CD4-positive, alpha-beta T cell treated with Interferon gamma for 1 hour (primary cell): Measurements from ENCODE around the gene LAMA1.

Source experiments
- DNase-seq: peaks from one replicate; pipeline ENCODE4 v3.0.0-alpha.2; 2020

LAMA1 gene

DNA sequence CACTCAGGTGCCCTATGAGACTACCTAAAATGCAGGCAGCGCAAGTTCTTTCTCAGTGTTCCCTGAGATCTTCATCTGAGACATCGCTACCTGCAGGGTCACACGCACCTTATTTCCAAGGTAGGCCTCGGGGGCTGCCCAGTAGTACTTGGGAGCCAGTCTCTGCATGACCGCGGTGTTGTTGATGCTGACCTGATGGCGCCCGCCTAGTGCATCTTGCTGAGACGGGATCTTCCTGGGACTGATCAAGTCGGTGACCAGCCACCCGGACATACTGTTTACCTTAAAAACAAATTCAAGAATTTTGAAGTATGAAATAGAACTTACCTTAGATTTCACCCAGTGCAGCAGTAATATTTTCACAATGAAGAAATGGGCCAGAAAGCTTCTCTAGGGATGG lies 80.1 kb downstream of the LAMA1 start:
- DNase-seq = no peak

DNA sequence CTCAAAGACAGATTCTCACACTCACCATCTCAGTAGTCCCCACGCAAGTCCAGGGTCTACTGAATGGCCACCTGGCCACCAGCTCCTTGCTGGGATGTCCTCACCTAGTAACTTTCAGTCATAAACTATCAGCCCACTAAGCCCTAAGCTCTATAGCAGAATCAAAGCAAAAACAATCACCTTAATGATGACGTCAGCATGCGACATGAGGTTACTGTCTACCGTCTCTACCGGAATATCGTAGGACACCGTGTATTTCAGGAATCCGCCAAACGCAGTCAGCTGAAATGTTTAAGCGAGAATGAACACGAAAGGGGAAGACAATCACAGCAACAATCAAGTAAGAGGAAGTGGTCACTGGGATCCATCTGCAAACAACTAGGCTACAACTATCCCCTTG lies 81.8 kb downstream of the LAMA1 start:
- DNase-seq = no peak

DNA sequence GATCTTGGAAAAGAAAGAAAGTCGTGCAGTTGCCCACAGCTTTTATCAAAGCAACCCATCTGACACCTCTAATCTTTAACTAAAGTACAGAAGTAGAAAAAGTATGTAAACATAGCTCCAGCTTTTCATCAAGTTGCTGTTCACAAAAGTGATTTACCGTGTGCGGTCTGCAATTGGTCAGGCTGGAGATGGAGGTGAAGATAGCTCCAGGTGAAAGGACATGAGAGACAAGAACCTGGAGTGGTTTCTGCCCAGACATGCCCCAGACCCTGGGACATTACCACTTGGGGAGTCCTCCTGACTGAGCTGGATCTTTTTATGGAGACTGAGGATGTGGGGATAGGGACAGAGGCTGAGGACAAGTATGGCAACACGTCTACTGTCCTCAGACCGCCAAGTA lies 82.7 kb downstream of the LAMA1 start:
- DNase-seq = no peak

DNA sequence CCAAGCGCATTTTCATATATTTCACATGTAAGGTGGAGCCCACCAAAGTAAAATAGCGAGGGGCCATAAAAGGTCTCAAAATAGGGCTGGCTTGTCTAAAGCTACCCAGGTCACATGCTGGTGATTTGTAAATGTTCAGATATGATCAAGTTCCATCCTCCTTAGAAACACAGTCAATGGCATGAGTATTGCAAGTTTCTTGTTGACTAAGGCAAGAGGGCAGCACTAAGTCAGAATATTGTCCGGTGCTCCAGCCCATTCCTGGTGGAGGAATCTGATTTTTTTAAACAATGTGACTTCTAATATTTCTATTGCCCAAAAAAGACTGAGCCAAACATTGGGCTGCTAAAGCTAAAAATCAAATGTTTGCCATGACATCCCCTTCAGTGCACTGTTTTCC lies 85.1 kb downstream of the LAMA1 start:
- DNase-seq = no peak

DNA sequence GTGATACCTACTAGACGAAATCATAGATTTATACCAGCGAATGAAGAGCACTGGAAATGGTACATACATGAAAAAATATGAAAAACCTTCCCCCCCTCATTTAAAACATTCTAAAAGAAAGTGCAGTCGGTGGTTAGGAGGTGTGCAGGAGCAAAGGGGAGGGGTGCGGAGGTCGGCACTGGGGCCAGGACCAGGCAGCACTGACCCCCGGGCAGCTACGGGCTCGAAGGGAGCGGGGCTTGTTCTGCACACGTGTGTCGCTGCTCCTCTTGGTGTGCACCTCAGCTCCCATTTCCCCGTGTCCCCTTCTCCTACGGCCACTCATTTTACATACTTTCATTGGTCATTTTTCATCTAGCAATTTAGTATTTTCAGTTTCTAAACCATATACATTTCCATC lies 89.0 kb downstream of the LAMA1 start:
- DNase-seq = no peak

DNA sequence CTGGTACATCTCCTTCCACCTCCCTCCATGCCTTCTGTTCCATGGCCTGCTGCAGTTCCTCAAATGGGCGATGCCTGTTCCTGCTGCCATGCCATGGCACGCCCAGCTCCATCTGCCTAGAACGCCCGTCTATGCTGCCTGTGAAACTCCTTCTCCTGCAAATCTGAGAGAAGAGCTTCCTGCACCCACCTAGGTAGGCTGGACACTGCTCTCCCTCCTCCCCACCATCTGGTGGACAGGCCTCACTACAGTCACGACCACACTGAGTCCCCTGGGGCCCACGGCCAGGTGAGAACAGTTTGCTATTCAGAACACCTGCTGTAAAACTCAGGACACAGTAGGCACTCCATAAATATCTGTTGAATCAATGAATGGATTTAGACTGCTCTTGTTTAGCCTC lies 92.4 kb downstream of the LAMA1 start:
- DNase-seq = no peak

DNA sequence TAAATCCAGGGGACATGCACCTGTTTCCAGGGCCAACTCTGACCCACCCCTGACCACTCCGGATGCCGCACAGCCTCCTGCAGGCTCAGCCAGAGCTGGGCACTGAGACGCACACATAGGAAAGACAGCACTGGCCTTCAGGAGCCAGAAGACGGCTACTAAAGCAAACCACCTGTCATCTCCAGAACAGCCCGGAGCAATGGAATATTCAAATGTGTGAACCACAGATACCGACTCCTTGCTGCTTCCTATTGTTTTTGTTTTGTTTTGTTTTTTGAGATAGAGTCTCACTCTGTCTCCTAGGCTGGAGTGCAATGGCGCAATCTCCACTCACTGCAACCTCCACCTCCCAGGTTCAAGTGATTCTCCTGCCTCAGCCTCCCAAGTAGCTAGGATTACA lies 94.0 kb downstream of the LAMA1 start:
- no peak for DNase-seq

DNA sequence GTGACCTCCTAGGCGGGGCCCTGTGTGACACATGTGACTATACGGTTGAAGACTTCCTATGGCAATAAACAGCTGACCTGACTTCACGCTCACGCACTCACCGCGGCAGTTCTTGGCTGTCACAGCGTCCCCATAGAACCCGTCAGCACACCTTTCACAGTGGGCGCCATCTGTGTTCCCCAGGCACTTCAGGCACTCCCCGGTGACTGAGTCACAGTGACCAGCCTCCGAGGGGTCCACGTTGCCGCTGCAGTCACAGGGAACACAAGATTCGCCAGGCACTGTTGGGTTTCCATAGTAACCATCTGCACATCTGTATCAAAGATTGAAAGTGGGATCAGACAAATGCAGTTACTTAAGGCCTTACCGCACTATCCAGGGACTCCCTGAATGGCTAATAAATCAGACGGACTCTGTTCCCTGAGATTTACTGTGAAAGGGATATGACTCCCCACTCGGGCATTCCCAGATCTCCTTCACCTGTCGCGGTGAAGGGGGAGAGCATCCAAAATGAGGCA lies 94.5 kb downstream of the LAMA1 start:
- DNase-seq = no peak

DNA sequence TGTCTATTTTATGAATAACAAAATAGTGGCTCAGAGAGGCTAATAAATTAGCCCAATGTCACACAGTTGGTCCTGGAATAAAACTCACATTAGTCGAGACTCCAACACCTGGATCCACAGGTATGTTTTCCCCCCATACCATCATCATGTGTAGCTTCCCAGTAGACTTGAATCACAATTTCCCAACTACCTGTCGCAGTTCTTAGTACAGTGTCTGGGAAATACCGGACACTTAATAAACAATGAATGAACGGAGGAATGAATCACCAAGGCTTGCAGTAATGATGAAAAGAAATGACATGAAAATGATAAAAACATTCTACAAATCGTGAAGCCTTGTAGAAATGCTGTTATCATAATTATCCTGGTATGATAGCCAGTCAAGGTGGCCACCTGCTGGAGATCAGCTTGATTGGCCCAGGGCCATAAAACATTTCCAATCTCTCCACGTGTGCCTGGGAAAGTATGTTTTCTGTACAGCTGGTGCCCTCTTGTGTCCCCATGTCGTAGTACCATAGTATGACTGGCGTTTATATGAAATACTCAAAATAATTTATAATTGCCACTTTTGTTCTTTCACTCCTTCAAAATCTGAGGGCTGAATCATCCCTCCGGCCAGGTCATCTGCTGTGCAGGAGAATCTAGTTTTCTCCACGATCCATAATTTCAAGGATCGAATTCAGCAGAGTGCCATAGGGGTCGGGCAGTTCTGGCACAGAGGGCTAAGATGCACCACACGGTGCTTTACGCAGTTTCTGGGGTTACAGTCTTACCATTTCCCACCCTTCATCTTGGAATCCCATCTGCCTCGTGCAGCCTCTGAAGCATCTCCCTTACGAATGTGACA lies 95.4 kb downstream of the LAMA1 start:
- DNase-seq = no peak

DNA sequence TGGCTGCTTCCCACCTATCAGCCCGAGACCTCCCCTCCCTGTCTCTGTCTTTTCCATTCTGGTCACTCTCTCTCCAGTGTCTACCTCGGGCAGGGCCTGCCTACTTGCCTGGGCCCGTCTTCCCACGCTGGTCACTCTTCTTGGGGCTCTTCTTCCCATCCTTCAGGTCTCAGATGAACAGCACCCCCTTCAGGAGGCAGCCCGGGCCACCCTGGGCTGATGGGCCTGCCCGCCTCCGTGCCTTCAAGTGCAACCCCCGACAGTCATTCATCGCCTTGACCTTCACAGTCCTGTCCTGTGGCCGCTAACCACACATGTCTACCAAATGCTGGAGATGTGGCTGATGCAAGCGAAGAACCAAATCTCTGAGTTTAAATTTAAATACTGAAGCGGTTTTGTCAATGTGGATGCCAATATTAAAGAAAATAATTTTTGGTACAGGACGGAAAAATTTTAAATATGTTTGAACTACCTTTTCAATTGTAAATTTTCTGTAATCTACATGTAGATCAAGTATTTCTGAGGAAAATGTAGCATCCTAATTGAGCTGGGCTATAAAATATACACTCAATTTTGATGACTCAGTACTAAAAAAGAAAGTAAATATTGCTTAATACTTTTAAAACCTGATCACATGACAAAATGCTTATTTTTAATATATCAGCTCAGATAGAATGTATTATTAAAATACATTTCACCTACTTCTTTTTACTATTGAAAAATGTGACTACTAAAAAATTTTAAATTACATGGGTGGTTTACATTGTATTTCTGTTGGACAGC lies 96.4 kb downstream of the LAMA1 start:
- no peak for DNase-seq

DNA sequence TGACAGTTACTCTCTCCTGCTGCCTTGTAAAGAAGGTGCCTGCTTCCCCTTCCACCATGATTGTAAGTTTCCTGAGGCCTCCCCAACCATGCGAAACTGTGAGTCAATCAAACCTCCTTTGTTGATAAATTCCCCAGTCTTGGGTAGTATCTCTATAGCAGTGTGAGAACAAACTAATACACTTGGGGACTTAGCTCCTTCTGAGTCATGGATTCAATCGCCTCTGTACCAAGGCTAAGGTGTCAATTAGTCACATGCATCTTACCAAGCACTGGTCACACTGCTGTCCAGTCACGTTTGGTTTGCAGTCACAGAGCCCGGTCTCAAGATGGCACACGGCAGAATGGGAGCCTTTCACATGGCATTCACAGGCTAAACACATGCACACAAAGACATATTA lies 100.6 kb downstream of the LAMA1 start:
- DNase-seq = no peak

DNA sequence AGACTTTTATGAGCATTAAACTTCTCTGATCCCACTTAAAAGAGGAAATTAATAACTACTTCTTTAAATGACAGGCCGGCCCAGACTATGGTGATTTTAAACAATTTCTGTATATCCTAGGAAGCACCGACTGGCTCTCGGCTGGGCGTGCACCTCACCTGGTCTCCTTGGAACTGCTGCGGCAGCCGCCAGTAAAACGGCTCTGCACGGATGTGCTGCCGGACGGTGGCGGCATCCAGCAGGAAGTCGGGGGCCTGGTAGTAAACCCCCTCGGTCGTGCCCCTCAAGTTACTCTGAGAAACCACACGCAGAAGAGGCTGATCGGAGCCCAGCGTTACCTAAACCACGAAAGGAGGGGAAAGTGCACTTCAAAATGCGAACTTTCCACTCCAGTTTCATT lies 106.5 kb downstream of the LAMA1 start:
- DNase-seq = no peak

DNA sequence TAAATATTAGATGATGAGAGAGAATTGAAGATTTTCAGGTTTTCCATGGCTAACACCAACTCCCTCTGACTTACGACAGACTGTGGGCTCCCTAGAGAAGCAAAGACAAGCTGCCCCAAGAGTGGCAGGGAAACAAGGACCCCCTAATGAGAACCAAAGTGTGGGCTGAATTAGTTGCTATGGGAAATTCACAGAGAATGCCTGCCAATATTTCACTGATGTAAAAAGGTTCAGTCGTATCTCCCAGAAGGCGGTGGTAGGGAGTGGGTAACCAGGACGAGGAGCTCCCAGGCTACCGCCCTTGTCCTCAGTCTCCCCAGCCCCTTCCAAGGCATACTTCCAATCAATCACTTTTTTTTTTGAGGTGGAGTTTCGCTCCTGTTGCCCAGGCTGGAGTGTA lies 113.6 kb downstream of the LAMA1 start:
- DNase-seq = no peak

DNA sequence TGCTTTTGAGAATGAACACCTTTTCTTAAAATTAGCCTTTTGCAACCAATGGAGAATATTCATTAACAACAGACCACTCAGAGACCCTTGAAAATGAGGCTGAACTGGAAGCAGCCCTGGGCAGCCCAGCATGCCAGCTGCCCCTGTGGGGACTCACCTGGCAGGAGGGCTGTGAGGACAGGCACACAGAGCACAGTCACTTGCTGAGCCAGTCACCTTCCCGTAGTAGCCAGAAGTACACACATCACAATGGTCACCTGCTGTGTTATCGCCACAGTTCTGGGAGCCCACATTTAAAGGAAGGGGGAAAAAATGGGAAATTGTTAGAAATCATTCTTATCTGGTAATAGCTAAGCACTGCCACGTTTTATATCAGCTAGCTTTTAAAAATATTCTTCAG lies 115.5 kb downstream of the LAMA1 start:
- DNase-seq = no peak

DNA sequence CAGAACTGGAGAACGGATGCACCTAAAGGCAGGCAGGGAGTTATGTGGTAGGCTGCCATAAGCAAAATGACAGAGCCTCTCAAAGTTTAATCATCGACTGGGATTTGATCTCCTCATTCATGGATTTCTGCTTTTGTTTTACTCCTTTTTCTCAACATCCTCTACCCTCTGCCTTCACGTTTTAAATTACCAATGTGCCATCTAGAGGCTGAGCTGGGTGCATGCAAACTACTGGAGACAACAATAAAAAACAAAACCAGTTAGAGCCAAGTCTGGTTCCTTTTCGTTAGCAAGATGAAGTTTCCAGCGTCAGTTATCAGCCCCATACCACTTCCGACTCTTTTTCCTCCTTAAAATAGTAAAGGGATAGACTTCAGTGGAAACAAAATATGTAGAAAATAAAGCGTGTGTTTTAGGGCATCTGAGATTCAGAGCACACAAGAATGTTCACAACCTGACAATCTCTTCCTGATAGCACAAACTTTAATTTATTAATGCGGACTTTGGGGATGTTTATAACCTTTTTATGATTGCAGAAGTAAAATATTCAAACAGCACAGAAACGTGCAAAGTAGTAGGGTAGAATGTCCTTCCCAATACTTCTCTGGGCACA lies 117.0 kb downstream of the LAMA1 start:
- no peak for DNase-seq

DNA sequence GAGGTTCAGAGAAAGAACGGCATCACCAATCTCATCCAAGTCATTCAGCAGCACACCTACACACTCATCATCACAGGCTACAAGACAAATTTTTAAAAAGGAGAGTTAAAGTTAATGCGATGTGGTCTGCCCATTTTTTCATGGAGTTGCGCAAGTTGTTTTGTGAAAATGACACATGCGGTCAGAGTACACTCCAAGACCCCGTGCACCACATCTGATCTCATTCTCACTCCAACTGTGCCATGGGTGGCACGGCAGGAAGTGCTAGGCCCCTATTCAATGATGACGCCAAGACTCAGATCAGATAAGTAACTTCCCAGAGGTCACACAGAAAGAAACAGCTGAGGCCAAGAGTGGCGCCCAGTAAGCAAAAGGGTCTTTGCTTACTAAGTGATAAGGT lies 119.8 kb downstream of the LAMA1 start:
- DNase-seq = no peak

DNA sequence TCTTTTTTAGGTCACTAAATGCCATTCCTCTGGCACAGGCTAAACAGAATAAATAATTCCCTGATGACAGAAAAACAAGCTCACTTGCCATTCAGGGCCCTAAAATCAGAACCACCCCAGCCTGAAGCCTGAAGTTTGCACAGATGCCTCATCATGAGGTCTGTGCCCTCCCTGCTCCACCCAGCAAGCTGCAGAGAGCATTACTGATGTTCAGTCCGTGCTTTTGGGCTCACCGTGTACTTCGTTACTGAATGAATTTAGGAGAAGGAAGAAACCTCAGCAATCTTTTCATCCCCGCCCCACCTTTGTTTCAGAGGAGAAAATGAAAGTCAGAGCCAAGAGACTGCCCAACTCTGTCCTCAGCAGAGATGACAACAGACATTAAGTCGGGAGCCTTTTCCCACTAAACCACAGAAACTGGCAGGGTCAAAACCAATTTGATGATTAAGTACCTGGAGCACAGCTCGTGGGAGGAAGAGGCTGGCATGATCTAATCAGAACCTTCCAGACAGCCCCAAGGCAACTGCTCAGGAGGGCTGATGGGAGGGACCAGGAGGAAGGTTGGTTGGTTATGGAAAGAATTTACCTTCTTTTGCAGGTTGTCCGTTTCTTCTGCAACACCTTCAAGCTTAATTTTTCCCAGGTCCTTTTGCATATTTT lies 122.7 kb downstream of the LAMA1 start:
- no peak for DNase-seq

DNA sequence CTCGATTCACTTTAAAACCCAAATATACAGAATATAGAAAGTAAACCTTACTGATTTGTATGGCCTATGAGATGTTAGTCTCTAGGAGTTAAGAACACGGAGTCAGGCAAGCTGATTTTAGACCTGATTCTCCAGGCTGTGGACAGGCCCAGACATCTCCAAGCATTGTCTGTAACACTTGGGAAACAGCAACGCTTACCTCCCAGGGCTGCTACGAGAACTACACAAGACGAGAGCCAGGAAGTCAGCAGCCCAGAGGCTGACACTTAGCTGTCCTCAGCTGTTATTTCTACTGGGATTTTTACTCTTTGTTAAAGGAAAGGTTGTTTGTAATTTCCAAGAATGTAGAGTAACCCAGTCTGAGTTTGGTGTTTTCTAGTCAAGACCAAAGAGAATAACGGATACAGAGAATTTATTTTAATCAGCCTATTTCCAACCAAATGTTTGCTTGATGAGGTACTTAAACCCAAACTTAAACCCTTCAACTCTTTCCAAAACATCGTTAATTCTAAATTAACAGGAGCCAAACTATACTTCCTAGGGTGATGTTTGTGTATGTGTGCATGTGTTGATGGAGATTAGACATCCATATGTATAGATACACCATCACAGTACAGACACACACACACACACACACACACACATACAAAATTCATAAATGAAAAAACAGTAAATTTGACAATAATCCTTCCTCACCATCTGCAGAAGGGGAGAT lies 123.4 kb downstream of the LAMA1 start:
- no peak for DNase-seq

DNA sequence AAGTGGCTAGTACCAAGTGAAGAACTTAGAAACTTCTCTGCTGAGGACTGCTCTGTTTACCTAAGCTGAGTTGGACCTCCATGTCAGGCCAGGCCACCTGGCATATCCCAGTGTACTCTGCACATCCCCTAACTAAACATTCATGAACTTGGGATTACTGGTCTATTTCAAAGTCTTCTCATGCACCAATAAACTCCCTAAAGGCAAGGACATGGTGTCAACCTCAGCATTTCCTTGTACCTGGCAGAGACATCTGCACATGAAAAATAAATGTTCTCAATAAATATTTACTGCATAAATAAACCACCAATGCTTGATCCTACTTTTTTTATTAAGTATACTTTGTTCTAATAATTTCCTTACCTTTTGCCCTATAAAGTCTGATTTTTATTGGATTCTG lies 124.8 kb downstream of the LAMA1 start:
- DNase-seq = no peak

DNA sequence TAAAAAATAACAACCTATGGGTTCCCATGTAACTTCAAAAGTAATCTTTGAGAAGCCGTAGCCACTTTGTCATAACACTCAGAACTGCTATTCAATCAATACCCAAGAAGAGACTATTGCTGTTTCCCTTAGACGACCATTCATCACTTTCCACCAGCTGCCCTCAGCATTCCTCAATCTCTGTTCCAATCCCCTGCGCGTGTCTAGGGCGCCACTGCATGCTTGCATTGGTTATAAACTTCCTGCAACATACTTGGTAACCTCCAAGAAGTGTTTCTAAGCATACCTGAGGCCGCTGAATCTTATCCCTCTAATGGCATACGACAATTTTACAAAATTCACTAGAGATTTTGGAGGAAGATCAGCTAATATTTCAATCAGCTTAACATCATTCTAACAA lies 134.2 kb downstream of the LAMA1 start:
- no peak for DNase-seq

DNA sequence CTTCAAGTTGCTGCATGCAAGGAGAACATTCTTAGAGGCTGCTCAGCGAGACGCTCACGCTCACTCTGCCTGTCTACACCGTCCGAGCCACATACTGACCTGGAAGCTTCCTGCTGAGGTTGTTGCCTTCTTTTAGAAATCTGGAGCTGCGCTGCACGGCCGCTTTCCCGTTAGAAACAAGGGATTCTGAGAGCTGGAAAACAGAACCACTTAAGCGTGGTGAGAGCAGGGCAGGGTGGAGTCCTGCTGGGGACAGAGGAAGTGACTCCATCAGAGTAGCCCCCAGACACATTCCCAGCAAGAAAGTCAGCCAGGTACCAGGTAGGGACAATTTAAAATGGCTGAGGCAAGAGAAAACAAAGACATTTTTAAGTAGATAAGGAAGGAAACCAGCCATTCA lies 135.2 kb downstream of the LAMA1 start:
- DNase-seq = no peak

DNA sequence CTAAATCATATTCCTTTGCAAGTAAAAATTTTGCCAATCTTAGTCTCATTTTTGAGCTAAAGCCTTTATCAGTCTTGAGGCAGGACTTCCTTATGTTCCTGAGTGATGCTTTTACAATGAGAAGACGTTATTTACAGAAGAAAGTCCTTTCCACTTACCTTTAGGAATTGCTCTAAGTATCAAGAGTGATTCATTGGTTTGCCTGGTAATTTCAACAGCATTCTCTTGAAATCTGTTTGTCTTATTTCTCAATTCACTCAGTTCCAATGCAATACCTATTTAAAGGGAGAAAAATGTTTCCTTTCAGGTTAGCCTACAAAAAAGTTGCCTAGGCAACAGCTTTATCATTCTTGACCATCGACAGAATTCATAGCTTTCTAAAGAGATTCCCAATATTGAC lies 137.2 kb downstream of the LAMA1 start:
- DNase-seq = no peak

DNA sequence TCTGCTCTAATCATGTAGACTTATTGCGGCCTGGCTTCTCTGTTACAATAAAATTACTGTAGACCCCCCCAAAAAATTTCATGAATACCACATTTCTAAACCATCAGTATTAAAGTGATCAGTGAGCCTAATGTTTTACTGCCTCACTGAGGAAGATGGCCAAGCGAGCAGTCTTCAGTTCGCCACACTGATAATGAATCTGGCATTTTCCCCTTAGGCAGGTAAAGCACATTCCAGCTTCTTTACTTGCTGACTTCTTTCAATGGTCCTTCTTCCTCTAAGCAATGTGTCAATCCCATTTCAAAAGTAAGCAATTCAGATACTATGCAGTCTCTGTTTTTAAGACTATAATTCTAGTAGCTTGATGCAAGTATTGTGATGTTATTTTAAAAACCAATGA lies 137.6 kb downstream of the LAMA1 start:
- no peak for DNase-seq
